Nucleus accumbens (tissue), 56 donors: ENCODE data around the gene FMOD.

Experiments
- DNase-seq, 56 donors: peaks; one replicate each; lab custom pipeline; 2025; lab: John Stamatoyannopoulos, UW

Gene FMOD

DNA sequence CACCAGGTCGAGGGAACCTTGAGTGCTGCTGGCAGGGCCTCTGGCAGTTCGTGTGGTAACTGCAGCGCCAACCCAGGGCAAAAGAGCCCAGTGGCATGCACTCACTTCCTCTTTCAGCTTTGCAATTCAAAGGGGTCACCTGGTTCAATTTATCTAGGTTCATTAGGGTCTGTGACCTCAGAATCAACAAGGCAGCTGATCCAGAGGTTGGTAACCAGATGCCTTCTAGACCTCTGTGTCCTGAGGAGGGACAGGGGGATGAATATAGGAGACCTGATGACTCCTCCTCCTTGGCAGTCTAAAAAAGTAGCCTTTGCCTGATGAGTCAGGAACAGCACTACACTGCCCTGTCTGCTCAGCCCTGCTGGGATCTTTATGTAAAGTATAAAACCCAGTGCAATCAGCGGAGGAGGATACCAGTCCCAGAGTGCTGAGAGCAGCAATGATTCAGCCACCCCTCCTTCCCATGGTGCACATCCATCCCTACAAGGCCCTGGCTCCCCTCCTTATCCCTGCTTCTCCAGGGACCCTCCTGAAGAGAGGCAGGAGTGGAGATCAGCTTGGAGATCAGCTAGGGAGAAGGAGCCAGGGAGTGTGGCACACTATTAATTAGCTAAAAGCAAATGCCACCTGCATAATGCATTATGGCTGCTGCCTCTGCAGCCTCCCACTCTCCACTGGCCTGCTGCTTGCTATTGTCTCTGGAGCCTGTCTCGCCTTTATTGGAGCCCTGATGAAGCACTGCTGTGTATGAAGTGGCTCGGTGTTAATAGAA is 11.2 kb upstream of the FMOD start:
- DNase-seq = peak in 1 of 56 donors; percentile 17

DNA sequence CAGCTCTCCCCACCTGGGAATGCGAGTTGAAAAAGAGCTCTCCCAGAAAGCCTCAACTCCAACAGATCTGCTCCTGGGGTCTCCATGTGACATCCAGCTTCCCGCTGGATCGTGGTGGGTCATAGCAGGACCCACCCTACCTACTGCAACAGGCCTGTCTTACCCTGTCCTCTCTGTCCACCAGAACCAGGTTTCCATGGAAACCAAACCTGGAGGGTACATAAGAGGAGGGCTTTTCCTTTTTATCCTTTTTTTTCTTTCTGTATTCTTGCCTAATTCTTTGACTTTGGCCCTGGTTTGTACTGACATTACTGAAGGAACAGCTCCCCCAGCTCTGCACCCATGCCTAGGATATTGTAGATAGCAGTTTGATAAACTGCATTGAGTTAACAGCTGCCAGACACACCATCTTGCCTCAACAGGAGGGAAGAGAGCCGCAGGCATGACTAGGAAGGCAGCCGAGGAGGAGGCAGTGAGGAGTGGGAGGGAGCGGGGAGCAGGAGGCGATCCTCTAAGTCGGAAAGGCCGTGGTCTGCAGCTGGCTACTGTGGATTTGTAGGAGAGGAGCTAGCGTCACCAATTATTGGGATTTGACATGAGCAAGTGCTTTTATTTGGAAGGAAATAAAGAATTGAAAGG is 9.7 kb upstream of the FMOD start:
- DNase-seq = peak in 1 of 56 donors; percentile 7

DNA sequence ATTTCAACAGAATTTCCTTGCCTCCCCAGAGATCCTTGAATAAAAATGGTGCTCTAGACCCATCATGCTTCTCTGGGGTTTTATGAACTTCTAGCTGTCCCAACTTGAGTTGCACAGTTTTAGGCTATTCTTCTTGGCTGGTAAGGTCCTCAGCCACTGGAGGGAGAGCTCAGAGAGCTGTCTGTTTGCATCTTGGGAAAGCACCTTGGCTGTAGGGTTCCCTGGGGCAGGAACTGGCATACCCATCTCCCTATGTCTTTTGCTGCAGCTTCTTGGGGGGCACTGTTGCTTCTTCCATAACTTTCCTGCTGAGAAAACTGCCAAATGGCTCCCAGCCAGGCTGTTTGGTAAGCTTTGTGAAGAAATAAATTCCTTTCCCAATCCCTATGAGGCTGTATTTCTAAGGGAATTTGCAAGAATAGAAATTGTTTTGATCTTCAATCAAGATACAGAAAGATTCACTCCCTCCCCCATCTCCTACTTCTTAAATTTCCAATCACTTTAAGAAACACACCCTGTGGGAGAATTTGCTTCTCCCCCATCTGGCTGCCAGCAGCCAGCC is 8.2 kb upstream of the FMOD start:
- DNase-seq = no peak

DNA sequence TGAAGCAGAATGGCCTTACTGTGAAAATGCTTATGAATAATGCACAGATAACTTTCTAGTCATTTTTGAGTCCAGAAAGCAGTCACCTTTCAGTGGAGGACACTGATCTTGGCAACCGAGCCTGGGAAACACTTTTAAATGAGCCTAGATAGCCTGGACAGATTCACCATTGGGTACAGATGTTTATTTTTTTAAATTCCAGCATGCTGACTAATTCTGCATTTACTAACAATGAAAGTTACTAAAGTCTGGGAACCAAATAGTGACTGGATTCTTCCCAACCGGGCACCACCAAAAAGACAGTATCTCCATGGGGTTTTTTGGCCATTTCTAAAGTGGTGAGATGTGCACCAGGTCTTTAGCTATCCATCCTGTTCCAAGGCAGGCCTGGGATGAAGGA is 3.3 kb upstream of the FMOD start:
- no peak for DNase-seq

DNA sequence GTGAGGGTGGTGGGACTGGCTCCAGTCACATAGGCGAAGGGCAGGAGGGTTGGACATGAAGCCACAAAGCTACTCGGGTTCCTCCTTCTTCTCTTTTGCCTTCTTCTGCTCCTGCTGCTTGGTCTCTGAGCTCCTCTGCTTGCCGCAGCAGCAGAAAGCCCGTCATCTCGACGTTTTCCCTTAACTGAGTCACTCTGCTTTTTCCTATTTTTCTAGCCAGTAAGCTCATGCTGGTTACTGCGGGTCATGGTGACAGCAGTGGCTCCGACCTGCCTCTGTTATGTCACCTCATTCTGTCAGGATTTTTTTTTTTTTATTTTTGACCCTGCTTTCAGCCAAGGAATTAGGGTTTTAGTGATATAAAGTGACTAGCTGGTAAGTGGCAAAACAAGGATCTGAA is 2.6 kb upstream of the FMOD start:
- DNase-seq = no peak

DNA sequence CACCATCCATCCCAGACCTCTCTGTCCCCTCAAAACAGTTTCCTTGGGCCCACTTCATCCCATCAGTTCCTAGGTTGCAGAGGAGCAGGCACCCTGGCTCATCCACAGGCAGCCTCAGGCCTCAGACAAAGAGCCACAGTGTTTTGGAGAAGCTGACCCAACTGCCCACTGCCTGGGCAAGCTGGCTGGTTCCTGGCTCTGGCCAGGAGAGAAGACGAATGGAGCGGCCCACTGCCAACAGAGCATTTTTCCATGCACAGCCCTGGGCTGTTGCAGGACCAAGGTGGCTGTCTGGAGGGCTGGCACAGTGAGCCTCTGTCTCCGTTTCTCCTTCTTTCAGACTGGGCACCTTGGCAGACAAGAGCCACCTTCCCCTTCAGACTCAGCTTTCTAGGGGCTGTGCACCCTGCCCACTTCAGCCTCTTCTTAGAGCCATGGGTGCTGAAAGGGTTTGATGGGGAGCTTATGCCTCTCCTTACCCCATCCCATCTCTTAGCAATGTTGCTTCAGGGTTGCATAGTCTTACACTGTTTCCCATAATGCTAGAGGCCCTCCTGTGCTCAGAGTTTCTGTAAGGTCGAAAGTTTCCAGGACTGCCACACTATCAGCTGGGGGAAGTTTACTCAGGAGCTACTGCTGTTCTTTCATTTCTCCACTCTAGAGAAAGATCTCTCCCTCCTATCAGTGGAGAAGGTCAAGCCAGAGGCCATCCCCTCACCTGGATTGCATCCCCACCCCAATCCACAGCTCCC is 973 bp downstream of the FMOD start:
- peak in 42 of 56 donors; percentile 7 to 74 (median 39) for DNase-seq

DNA sequence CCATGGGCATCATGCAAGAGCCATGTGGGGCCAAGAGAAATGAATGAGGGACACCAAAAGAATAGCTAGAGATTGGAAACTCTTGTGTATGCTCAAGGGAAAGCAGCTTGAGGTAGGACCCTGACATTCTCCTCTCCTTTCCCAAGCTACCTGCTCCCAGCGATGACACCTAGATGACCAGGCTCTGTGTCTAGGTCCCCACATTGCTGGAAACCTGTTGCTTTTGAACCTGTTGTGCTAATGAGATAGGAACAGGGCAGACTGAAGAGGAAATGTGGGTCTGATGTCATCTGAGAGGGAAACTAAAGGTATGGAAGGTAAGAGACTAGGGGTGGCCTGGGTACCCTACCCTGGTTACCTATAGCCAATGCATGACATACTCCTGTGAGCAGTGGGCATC is 1.8 kb downstream of the FMOD start:
- DNase-seq = no peak

DNA sequence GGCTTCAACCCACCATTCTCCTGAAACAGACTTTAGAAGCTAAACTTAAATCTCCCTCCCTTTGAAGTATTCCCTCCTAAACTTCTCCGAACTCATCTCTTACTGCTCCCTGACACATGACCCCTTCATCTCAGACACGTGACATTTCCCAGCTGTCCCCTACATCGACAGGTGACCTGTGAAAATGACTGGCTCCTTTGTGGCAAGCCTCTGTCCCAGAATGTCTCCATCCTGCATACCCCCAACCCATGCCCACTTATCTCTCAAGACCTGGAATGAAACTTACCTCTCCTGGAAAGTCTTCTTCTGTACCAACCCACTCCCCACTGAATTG is 4.2 kb downstream of the FMOD start:
- no peak for DNase-seq

DNA sequence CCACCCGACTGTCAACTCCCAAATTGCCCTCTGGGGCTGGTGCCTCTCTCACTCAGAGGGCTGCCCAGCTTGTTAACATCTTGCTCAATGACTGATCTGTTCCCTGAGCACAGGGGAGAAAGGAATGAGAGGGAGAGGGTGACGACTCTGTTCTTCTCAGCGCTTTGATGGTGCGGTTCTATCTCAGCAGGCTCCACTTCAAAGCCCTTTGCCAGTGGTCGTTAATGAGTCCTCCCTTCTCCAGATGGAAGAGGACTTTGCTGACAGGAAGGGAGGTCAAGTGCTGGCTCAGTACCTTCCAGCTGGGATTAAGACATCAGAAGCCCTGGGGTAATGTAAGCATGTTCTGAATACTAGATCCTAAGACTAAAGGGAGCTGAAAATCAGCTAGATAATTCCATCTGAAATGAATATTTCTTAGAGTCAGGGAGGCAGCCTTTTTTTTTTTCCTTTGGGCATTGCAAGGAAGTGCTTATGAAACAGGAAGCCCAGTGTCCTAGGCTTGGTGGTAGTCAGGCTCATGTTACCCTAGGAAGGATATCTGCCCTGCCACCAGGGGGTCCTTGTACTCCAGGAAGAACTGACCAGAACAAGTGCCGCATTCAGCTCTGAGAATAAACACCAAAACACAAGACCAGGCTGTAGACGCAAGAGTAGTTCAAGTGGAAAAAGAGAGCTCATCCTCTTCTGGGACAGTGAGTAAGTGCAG is 4.7 kb downstream of the FMOD start:
- no peak for DNase-seq

DNA sequence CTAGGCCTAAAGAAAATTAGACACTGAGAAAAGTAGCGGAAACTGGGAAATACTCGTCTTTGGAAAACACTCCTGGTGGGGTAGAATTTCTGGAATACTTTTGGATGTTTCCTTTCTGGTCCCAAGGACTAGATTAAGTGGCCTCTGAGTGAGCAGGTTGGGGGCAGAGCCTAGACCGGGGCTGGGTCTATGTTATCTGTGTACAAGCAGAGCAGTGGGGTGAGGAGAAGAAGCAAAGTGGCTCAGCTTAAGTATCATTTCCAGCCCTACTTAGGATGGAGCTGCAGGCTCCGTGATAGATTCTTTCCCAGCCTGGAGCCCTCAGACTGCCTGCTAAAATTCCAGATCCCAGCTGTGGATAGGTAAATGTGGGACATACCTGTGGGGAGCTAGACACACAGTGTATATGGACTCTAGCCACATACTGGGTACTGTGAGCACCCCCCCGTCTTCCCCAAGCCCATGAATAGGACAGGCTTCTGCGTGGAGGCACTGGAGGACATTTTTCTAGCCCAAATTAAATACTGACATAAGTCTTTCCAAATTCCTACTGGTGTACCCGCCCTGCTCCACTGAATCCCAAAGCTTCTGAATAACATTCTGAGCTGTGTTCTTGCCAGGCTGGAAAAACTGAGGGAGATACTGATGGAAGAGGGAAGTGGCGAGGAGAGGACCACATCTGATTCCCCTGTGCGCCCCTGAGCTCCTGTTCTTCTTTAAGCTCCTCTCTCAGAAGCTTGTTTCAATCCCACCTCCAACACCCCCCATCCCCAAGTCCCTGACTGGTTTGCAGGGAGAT is 6.8 kb downstream of the FMOD start:
- DNase-seq = no peak

DNA sequence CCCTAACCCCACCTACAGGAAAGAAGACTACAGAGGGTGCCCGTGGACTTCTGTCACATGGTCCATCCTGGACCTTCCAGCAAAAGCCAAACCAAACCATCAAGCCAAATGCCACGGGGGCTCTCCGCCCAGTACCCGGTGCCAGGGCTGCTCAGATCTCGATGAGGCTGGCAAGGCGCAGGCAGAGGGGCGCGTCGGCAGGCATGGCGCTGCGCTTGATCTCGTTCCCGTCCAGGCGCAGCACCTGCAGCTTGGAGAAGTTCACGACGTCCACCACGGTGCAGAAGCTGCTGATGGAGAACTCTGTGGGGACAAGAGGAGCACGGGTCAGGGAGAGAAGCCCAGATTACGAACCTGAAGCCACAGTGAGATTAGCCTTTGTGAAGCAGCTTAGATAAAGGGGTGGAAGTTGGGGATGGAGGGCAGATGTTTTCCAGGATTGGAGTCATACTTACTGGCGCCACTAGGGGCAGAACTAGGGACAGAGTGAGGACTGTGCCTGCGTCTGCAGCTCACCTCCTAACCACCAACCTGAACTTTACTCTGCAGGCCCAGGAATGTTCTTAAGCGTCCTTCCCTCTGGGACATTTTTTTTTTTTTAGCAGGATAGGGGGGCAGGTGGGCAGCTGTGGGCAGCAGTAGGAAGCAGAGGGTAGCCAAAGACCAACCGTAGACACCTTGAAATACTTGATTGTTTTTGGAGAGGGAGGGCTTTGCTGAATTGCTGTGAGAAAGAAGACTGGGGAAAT is 8.6 kb downstream of the FMOD start:
- DNase-seq = peak in 15 of 56 donors; percentile 4 to 54 (median 16)

DNA sequence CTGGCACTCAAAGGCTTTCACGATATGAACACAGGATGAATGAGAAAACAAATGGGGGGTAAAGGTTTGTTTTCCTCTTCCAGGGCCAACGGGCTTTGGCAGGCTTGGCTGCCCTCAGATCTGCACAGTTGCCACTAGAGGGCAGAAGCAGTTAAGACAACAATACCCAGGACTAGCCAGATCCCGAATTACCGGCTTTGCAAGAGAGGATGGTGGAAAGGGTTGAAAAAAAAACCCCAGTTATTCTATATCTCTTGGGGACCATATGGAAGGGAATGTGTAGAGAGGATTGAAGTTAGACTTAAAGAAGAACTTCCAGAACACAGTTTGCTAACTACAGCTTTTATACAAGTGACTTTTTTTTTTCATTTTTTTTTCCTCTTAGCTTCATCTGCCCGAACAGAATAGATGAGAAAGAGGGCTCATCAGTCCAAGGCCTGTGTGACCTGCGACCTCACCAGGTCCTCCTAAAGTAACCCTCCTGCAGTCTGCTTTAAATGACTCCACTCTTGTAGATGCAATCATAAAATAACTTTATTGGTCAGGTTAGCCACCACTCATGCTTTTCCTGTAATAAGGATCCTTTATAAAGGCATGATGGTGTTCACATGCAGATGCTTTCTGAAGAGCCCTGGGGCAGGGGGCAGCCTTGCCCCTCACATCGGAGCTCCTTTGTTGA is 10.7 kb downstream of the FMOD start:
- peak in 47 of 56 donors; percentile 13 to 83 (median 54) for DNase-seq

DNA sequence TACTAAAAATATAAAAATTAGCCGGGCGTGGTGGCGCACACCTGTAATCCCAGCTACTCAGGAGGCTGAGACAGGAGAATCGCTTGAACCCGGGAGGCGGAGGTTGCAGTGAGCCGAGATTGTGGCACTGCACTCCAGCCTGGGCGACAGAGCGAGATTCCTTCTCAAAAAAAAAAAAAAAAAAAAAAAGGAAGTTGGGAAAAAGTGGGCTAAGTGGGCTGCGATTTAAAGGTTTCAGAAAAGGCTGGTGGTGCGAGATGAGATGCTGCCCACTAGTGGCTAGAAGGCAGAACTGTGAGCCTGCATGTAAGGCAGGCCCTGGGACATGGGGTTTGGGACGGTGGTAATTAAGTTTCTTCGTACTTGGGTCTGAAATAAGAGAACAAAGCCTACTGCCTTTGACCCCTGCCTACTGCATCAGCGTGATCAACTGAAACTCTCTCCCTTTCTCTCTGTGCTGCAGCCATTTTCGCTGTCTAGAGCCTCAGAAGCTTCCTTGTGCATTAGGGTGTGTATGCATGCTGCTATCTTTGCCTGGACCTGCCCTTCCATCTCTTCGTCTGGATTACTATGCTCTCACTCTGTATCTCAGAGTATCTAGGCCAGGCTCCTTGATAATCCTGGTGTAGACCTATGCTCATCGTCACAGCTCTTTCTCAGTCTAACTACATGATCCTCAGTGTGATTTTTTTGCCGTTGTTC is 12.4 kb downstream of the FMOD start:
- DNase-seq = peak in 42 of 56 donors; percentile 9 to 75 (median 34)

DNA sequence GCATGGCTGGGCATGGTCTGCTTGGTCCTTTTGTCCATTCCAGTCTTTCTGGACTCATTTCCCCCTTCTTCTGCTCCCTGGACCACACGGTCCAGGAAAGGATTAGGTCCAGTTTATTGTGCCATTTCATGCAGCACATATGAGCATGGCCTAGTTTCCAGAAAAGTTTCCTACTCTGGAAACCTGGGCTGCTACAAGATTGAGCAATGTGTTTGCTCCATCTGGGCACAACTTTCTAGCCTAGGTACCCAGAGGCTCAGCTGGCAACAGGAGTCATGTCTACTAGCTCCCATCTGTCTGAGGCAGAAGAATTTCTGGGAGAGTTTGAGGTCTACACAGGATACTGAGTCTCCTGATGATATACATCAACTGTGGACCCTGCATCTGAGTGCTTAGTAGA is 14.8 kb downstream of the FMOD start:
- no peak for DNase-seq

DNA sequence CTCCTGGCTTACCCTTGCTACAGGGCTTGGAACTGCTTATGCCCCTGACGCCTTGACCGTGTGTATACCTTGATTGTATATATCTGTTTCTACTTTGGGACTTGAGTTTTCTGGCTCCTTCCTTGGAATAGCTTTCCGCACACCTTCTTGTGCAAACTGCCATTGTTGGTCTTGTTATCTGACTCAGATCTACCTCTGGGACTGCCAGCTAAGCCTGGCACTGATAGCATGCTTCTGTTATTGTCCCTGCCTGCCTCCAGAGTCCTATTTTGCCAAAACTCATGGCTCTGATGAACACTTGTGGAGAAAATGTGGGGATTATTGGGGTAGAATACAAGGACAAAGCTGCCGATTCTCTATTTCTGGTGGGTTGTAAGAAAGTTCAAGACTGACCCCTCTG is 15.4 kb downstream of the FMOD start:
- DNase-seq = no peak

DNA sequence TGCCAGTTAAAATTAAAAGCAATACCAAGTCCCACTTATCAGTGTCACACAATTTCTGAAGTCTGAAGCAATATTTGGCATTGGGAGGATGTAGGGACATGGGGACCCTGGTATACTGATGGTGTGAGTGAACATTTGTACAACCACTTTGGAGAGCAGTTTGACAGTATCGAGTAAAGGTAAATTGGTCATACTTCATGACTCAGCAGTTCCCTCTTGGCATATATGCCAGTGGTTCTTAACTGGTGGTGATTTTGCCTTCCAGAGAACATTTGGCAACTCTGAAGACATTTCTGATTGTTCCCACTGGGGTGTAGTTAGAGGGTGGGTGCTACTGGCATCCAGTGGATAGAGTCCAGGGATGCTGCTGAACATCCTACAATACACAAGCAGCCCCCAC is 19.7 kb downstream of the FMOD start:
- DNase-seq = no peak

DNA sequence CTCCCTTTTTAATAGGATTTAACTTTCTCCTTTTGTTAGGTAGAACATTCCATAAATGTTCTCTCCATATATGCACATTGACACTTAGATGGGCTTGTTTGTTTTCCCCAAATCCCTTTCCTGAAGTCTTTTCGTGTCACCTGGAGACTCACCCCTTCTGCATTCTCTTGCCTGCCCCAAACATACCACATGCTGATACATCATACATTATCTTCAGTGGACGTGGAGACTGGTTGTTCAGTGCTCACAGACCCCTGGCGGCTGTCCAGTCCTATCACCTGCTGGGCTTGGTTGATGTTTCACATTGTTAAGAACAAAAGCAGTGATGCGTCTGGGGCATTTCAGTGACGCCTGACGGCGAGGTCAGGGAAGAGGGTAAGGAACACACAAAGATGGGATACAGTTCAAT is 22.2 kb downstream of the FMOD start:
- peak in 1 of 56 donors; percentile 7 for DNase-seq
